ENCODE data around the gene PILRB. TPM values are rescaled to one million over a fixed set of nuclear protein-coding genes. Genes with fewer than 3 reads are reported as not detected.
"Not testable (repeated sequence)": the region's sequence is repeated elsewhere in the genome, so short reads cannot be mapped to it uniquely, and the experiment has no call there.

PILRB gene
- total and polyA plus RNA-seq, 8 donors = 14.7 to 218 (median 23.2) TPM

DNA sequence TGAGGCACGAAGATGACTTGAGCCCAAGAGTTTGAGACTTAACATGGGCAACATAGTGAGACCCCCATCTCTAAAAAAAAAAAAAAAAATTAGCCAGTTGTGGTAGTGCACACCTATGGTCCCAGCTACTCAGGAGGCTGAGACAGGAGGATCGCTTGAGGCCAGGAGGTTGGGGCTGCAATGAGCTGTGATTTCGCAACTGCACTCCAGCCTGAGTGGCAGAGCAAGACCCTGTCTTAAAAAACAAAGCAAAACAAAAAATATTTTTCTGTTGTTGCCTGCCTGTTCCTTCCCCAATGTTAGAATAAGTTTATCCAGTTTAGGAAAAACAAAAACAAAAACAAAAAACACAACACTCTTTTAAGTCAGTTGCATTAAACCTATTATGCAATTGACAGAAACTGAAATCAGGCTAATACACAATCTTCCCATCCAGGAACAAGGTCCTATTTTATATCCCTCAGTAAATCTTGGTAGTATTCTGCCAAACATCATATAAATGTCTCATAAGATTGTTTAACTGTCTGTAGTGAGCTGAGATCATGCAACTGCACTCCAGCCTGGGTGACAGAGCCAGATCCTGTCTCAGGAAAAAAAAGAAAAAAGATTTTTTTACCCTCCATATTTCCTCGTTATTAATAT, 20.3 kb downstream of the PILRB start:
- TF ChIP-seq, protein P1, sequence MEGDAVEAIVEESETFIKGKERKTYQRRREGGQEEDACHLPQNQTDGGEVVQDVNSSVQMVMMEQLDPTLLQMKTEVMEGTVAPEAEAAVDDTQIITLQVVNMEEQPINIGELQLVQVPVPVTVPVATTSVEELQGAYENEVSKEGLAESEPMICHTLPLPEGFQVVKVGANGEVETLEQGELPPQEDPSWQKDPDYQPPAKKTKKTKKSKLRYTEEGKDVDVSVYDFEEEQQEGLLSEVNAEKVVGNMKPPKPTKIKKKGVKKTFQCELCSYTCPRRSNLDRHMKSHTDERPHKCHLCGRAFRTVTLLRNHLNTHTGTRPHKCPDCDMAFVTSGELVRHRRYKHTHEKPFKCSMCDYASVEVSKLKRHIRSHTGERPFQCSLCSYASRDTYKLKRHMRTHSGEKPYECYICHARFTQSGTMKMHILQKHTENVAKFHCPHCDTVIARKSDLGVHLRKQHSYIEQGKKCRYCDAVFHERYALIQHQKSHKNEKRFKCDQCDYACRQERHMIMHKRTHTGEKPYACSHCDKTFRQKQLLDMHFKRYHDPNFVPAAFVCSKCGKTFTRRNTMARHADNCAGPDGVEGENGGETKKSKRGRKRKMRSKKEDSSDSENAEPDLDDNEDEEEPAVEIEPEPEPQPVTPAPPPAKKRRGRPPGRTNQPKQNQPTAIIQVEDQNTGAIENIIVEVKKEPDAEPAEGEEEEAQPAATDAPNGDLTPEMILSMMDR (IDR thresholded peaks at IDR 0.05) = no peak
- DNase-seq = no peak
- FAIRE-seq = no peak
- no peak overlapping the region for H3K4me3 ChIP-seq
- ATAC-seq = no peak
- H3K4me1 ChIP-seq = no peaks in the 10 kb centered on the region
- WGBS, 2 donors = 87 to 89% methylated on average over 4 of the region's 4 CpGs
- intact Hi-C loops (cut with DNase I) = no loop called here
- H3K27me3 ChIP-seq = no peaks in the 10 kb centered on the region
- H3K36me3 ChIP-seq = no peaks in the 10 kb centered on the region
- no peak overlapping the region for H3K27ac ChIP-seq
- H3K9me3 ChIP-seq = no peaks in the 10 kb centered on the region

DNA sequence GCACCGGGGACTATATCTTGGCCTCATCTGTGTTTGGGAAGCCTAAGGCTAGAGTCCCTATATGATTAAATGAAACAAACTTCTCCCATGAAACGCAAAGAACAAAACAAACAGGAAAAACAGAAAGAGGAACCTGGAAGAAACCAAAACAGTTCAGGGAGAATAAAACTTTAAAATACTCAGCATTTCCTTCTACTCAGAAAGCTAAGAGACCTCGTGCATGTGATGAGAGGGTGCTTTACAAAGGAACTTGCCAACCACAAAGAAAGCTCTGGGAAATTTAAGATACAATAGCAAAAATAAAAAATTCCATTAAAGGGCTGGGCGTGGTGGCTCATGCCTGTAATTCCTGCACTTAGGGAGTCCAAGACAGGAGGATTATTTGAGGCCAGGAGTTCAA, 22.3 kb downstream of the PILRB start:
- ATAC-seq (peak in 2 of 4 donors; percentile 50), FAIRE-seq (no peak), DNase-seq (no peak)
- 81 to 88% methylated on average over 4 of the region's 4 CpGs for WGBS, 2 donors
- intact Hi-C loops (cut with DNase I) = no loop called here
- no peak overlapping the region for H3K4me3 ChIP-seq
- TF ChIP-seq, protein P1 (IDR thresholded peaks at IDR 0.05) = no peak
- no peaks in the 10 kb centered on the region for H3K36me3 ChIP-seq
- no peaks in the 10 kb centered on the region for H3K9me3 ChIP-seq
- H3K27ac ChIP-seq = peak overlapping the region in 1 of 4 donors; percentile 51
- no peaks in the 10 kb centered on the region for H3K27me3 ChIP-seq
- H3K4me1 ChIP-seq = no peaks in the 10 kb centered on the region

DNA sequence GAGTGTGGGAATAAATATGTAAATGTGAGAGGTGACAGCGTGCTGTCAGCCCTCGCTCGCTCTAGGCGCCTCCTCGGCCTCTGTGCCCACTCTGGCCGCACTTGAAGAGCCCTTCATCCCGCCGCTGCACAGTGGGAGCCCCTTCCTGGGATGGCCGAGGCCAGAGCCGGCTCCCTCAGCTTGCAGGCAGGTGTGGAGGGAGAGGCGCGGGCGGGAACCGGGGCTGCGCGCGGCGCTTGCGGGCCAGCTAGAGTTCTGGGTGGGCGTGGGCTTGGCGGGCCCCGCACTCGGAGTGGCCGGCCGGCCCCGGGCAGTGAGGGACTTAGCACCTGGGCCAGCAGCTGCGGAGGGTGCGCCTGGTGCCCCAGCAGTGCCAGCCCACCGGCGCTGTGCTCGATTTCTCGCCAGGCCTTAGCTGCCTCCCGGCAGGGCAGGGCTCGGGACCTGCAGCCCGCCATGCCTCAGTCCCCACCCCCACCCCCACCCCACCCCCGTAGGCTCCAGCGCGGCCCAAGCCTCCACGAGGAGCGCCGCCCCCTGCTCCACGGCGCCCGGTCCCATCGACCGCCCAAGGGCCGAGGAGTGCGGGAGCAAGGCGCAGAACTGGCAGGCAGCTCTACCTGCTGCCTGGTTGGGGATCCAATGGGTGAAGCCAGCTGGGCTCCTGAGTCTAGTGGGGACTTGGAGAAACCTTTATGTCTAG, 23.8 kb downstream of the PILRB start:
- H3K4me3 ChIP-seq = peak overlapping the region in 1 of 4 donors; percentile 30
- H3K4me1 ChIP-seq; H3K27ac ChIP-seq; FAIRE-seq; H3K27me3 ChIP-seq; H3K36me3 ChIP-seq; intact Hi-C loops (cut with DNase I); DNase-seq; H3K9me3 ChIP-seq: not testable (repeated sequence)
- peak; percentile 22 to 57 (median 41) for ATAC-seq
- WGBS, 2 donors = 68 to 82% methylated on average over 38 to 49 of the region's 49 CpGs

DNA sequence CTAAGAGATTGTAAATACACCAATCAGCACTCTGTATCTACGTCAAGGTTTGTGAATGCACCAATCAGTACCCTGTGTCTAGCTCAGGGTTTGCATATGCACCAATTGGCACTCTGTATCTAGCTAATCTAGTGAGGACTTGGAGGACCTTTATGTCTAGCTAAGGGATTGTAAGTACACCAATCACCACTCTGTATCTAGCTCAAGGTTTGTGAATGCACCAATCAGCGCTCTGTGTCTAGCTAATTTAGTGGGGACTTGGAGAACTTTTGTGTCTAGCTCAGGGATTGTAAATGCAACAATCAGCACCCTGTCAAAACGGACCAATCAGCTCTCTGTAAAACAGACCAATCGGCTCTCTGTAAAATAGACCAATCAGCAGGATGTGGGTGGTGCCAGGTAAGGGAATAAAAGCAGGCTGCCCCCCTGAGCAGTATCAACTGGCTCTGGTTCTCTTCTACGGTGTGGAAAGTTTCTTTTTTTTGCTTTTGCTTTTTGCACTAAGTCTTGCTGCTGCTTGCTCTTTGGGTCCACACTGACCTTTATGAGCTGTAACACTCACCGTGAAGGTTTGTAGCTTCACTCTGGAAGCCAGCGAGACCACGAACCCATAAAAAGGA, 24.4 kb downstream of the PILRB start:
- FAIRE-seq; H3K27me3 ChIP-seq; H3K36me3 ChIP-seq; H3K4me1 ChIP-seq; H3K9me3 ChIP-seq; H3K27ac ChIP-seq; DNase-seq; intact Hi-C loops (cut with DNase I): not testable (repeated sequence)
- peak overlapping the region in 1 of 4 donors; percentile 30 for H3K4me3 ChIP-seq
- peak in 2 of 4 donors; percentile 44 to 47 for ATAC-seq
- WGBS, 2 donors = 82 to 84% methylated on average over 8 of the region's 8 CpGs

DNA sequence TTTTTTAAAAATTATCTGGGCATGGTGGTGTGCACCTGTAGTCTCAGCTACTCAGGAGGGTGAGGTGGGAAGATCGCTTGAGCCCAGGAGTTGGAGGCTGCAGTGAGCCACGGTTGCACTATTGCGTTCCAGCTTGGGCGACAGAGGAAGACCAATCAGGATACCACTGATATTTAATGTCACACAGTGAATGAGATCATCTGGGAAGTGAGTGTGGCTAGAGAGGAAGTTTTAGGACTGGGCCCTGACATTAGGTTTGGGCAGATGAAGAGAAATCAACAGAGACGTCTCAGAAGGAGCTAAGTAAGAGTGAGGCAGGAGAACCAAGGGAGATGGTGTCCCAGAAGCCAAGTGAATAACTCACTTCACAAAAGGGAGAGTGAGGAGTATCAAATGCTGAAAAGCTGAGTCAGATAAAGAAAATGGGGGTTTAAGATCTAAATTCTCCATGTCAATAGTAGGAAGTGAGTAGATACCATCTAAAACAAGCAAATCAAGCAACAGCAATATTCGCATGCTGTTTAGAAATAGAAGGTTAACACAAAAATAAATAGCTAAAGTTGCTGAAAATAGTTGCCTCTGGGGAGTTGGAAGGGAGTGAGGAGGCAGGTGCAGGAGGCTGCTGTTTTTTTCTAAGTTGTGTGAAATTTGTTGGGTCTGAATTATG, 26.8 kb downstream of the PILRB start:
- 75 to 81% methylated on average over 6 of the region's 6 CpGs for WGBS, 2 donors
- intact Hi-C loops (cut with DNase I) = no loop called here

More for the DNA sequence above, 26.8 kb downstream of the PILRB start:
- TF ChIP-seq, protein P1 (IDR thresholded peaks at IDR 0.05) = no peak
- no peak overlapping the region for H3K4me3 ChIP-seq
- no peaks in the 10 kb centered on the region for H3K9me3 ChIP-seq
- ATAC-seq (peak in 1 of 4 donors; percentile 47), DNase-seq (no peak), FAIRE-seq (no peak)
- no peak overlapping the region for H3K27ac ChIP-seq
- no peaks in the 10 kb centered on the region for H3K4me1 ChIP-seq
- no peaks in the 10 kb centered on the region for H3K27me3 ChIP-seq
- no peaks in the 10 kb centered on the region for H3K36me3 ChIP-seq
